NT2/D1 (cell line): Measurements from ENCODE around the gene USP1.

Experiments used
- DNase-seq: peaks from one replicate; pipeline ENCODE4 v3.0.0-alpha.2; 2011; ENCODE audit warnings: low read depth, low spot score
- H3K27me3 ChIP-seq: 2 replicates; pipeline ENCODE4 v1.6.0; 2011; ENCODE audit warnings: mild to moderate bottlenecking; ENCODE audit not compliant: insufficient read length, insufficient read depth
- H3K36me3 ChIP-seq: 2 replicates; pipeline ENCODE4 v1.6.1; 2011; ENCODE audit warnings: mild to moderate bottlenecking, low read length, mixed read lengths; ENCODE audit not compliant: insufficient read depth, insufficient read length
- H3K4me1 ChIP-seq: 2 replicates; pipeline ENCODE4 v1.5.1; 2011; ENCODE audit not compliant: insufficient read depth, insufficient read length
- H3K4me3 ChIP-seq: 2 replicates; pipeline ENCODE4 v1.5.1; 2011; ENCODE audit warnings: low read depth; ENCODE audit not compliant: insufficient read length
- H3K9ac ChIP-seq: 2 replicates; pipeline ENCODE4 v1.6.0; 2011; ENCODE audit warnings: low read depth; ENCODE audit not compliant: insufficient read length
- H3K9me3 ChIP-seq: 2 replicates; pipeline ENCODE4 v1.5.1; 2011; ENCODE audit warnings: mild to moderate bottlenecking, low read length; ENCODE audit not compliant: insufficient read depth
- SUZ12 ChIP-seq: IDR thresholded peaks from 2 replicates; pipeline ENCODE4 v1.6.1; 2011; ENCODE audit not compliant: insufficient read length, insufficient read depth; ENCODE audit errors: extremely low read depth
- YY1 ChIP-seq: IDR thresholded peaks from 2 replicates; pipeline ENCODE4 v1.6.1; 2011; ENCODE audit not compliant: insufficient read length, insufficient read depth
- ZNF274 ChIP-seq: IDR thresholded peaks from 2 replicates; pipeline ENCODE4 v1.6.1; 2011; ENCODE audit warnings: mild to moderate bottlenecking, low read depth, low read length

USP1 gene

DNA sequence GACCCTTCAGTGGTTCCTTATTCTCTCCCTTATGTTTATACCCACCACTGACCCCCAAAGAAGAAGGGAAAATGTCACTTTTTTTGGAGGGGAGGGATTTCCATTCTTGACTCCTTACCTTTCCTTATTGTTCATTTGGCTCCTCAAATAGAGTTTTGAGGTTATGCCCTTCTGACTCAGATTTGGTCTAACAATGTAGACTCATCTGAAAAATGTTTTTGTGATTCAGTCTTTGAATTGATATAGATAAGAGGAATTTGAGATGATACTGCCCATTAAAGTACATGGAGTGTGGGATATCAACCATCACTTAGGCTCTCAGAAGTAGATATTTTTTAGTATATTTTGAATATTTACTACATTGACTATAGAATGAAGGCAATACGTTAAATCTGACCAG is 16.1 kb downstream of the USP1 start:
- Histone ChIP-seq H3K36me3 (peaks cover 79% of the 10 kb centered on the region), H3K27me3 (no peaks in the 10 kb centered on the region), H3K4me3 (no peak overlapping the region), H3K4me1 (no peaks in the 10 kb centered on the region), H3K9me3 (no peaks in the 10 kb centered on the region), H3K9ac (no peak overlapping the region)
- TF ChIP-seq YY1, result no peak
- no peak for TF ChIP-seq SUZ12
- DNase-seq, result no peak

DNA sequence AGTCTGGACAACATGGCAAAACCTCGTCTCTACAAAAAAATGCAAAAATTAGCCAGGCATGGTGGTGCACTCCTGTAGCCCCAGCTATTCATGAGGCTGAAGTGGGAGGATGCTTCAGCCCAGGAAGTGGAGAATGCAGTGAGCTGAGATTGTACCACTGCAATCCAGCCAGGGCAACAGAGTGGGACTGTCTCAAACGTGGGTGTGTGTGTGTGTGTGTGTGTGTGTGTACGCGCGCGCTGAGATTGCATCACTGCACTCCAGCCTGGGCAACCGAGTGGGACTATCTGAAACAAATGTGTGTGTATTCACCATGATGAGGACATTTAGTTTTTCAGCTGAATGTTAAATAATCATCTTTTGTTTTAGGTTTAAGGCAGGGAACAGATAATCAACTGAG is 21.1 kb downstream of the USP1 start:
- peaks cover 32% of the 10 kb centered on the region for H3K36me3 ChIP-seq

DNA sequence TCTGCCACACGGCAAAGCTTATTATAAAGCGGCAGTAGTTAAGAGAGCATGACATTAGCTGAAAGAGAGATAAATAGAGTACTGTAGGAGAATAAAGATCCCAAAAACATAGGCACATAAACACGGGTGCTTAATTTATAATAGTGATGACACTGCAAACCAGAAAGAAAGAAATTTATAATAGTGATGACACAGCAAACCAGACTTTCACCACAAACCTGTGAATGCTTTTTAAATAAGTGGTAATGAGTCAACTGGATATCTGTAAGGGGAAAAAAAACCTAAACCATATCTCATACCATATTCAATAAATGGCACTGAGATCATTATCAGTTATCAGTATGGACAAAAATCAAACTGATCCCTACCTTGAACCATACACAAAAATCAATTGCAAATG is 25.5 kb downstream of the USP1 start:
- Histone ChIP-seq H3K9ac (no peak overlapping the region), H3K4me1 (no peaks in the 10 kb centered on the region), H3K4me3 (no peak overlapping the region), H3K9me3 (peaks cover 7% of the 10 kb centered on the region; the same call in 1 of the 2 replicates), H3K27me3 (no peaks in the 10 kb centered on the region), H3K36me3 (peaks cover 3% of the 10 kb centered on the region)
- DNase-seq, result no peak
- TF ChIP-seq YY1 (no peak), ZNF274 (no peak), SUZ12 (no peak)

More for the DNA sequence above, 21.1 kb downstream of the USP1 start:
- Histone ChIP-seq H3K4me1 (no peaks in the 10 kb centered on the region), H3K9me3 (peaks cover 7% of the 10 kb centered on the region; the same call in 1 of the 2 replicates), H3K27me3 (no peaks in the 10 kb centered on the region), H3K4me3 (no peak overlapping the region), H3K9ac (no peak overlapping the region)
- DNase-seq, result no peak
- TF ChIP-seq ZNF274, result no peak
- TF ChIP-seq SUZ12, result no peak
- TF ChIP-seq YY1, result no peak

DNA sequence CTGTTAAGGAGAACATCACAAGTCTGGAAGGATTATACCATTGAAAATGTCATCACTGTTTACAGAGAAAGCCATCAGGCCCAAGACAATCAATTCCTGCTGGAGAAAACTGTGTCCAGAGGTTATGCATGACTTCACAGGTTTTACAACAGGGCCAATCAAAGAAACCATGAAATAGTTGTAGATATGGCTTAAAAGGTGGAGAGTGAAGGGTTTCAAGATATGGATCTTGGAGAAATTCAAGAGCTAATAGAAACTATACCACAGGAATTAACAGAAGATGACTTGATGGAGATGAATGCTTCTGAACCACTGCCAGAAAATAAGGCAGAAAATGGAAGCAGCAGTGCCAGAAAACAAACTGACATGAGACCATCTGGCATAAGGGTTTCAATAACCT is 30.2 kb downstream of the USP1 start:
- peaks cover 6% of the 10 kb centered on the region; the same call in 1 of the 2 replicates for H3K9me3 ChIP-seq
- no peak overlapping the region for H3K4me3 ChIP-seq
- H3K36me3 ChIP-seq, result peaks cover 16% of the 10 kb centered on the region
- no peak for DNase-seq
- TF ChIP-seq SUZ12, result no peak
- TF ChIP-seq ZNF274, result no peak
- TF ChIP-seq YY1, result no peak
- H3K27me3 ChIP-seq, result no peaks in the 10 kb centered on the region
- H3K4me1 ChIP-seq, result no peaks in the 10 kb centered on the region
- no peak overlapping the region for H3K9ac ChIP-seq

DNA sequence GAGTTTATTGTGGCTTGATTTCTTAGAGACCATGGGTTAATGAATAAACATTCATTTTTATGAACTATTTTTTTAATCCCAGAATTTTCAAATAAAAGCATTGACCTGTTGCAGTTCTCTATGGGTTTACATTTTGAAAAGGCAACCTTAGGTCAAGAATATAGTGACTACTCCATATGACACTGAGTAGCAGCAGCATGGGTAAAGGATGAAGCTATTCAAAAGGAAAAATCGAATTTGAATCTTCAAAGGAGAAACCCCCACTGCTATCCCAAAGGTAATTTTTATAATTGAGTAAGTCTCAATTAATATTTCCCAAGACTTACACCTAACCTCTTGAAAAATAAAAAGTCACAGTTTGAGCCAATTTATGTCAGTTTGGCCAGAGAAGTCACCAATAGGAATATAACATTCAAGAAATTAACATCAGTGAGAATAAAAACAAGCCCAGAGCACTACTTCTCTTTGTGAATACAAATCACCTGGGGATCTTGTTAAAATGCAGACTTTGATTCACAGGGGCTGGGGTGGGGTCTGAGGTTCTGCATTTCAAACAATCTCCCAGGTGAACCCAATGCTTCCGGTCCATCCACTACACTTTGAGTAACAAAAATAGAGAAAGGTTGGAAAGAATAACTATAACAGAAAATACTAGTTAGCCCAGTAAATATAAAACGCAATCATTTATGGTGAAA is 39.8 kb downstream of the USP1 start:
- Histone ChIP-seq H3K4me3 (no peak overlapping the region), H3K9ac (no peak overlapping the region), H3K27me3 (no peaks in the 10 kb centered on the region), H3K36me3 (peaks cover 28% of the 10 kb centered on the region), H3K9me3 (no peaks in the 10 kb centered on the region), H3K4me1 (no peaks in the 10 kb centered on the region)
- TF ChIP-seq SUZ12 (no peak), YY1 (no peak), ZNF274 (no peak)
- DNase-seq, result no peak

DNA sequence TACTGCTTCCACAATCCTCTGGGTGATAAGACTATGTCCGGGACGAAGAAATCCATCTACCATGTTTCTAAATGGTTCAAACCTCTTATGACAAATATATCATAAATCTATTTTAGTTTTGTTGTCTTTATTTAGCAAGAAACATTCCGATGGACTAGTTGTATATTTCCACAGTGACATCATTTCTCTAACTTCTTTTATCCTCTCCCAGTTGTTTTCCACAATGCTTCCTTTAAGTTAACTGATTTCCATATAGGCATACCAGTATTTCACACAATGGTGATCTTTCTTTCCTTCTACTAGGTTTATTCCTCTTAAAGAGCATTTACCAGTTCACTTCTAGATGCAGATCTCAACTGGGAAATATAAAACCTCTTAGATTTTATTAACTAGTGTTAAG is 44.8 kb downstream of the USP1 start:
- H3K4me1 ChIP-seq, result no peaks in the 10 kb centered on the region
- H3K9me3 ChIP-seq, result no peaks in the 10 kb centered on the region
- DNase-seq, result no peak
- peaks cover 2% of the 10 kb centered on the region for H3K36me3 ChIP-seq
- no peak for TF ChIP-seq SUZ12
- no peak for TF ChIP-seq ZNF274
- TF ChIP-seq YY1, result no peak
- no peak overlapping the region for H3K4me3 ChIP-seq
- no peak overlapping the region for H3K9ac ChIP-seq
- no peaks in the 10 kb centered on the region for H3K27me3 ChIP-seq

DNA sequence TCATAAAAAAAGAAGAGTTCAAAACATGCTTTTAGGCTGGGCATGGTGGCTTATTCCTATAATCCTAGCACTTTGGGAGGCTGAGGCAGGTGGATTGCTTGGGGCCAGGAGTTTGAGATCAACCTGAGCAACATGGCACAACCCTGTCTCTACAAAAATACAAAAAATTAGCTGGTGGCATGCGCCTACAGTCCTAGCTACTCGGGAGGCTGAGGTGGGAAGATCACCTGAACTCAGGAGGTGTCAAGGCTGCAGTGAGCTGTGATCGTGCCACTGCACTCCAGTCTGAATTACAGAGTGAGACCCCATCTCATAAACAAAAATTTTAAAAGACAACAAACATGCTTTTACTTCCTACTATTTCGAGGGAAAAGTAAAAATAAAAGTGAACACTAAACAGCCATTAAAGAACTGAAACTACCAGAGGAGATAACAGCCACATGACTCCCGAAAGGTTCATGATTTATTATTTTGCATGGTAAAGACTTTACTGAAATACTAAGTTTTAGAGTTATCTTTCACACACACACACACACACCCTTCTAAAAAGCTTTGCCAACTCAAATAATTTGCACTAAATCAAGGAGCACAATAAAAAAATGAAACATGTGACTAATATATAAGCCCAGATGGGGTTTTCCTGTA is 48.1 kb downstream of the USP1 start:
- no peaks in the 10 kb centered on the region for H3K4me1 ChIP-seq
- no peaks in the 10 kb centered on the region for H3K9me3 ChIP-seq
- H3K36me3 ChIP-seq, result peaks cover 7% of the 10 kb centered on the region
- H3K27me3 ChIP-seq, result no peaks in the 10 kb centered on the region
- TF ChIP-seq YY1 (no peak), ZNF274 (no peak), SUZ12 (no peak)
- H3K9ac ChIP-seq, result no peak overlapping the region
- DNase-seq, result no peak
- H3K4me3 ChIP-seq, result no peak overlapping the region
